H9 (cell line): Measurements from ENCODE around the gene PDE4C. TPM values are rescaled to one million over a fixed set of nuclear protein-coding genes. Genes with fewer than 3 reads are reported as not detected.

Experiments
- DNase-seq: peaks from one replicate; pipeline ENCODE4 v3.0.0-alpha.2; 2017
- H2AFZ ChIP-seq: one replicate; pipeline ENCODE4 v1.6.1; 2013; ENCODE audit warnings: mild to moderate bottlenecking, low read length, control low read depth, moderate library complexity
- H2AK5ac ChIP-seq: 2 replicates; pipeline ENCODE4 v1.6.1; 2013; ENCODE audit warnings: low read length, control low read depth, mixed read lengths; ENCODE audit not compliant: insufficient read length
- H2BK120ac ChIP-seq: one replicate; pipeline ENCODE4 v1.6.1; 2013; ENCODE audit warnings: low read depth, mild to moderate bottlenecking, low read length, control low read depth, inconsistent platforms; ENCODE audit not compliant: poor library complexity, severe bottlenecking
- H2BK12ac ChIP-seq: 2 replicates; pipeline ENCODE4 v1.6.1; 2013; ENCODE audit warnings: low read length, control low read depth, mixed read lengths, low read depth; ENCODE audit not compliant: insufficient read length
- H2BK15ac ChIP-seq: 2 replicates; pipeline ENCODE4 v1.6.1; 2013; ENCODE audit warnings: low read depth, low read length, control low read depth
- H2BK20ac ChIP-seq: one replicate; pipeline ENCODE4 v1.6.1; 2013; ENCODE audit warnings: low read depth, mild to moderate bottlenecking, low read length, control low read depth, inconsistent platforms; ENCODE audit not compliant: poor library complexity, severe bottlenecking
- H2BK5ac ChIP-seq: 2 replicates; pipeline ENCODE4 v1.6.1; 2013; ENCODE audit warnings: low read length, control low read depth, mixed read lengths; ENCODE audit not compliant: insufficient read length
- H3K14ac ChIP-seq: 2 replicates; pipeline ENCODE4 v1.6.1; 2013; ENCODE audit warnings: low read length, control low read depth; ENCODE audit not compliant: insufficient read depth
- H3K18ac ChIP-seq: 2 replicates; pipeline ENCODE4 v1.6.1; 2013; ENCODE audit warnings: low read depth, mild to moderate bottlenecking, mixed read lengths, low read length, control low read depth; ENCODE audit not compliant: insufficient read length
- H3K23ac ChIP-seq: 2 replicates; pipeline ENCODE4 v1.6.1; 2013; ENCODE audit warnings: low read length, control low read depth, mixed read lengths, low read depth; ENCODE audit not compliant: insufficient read length
- H3K23me2 ChIP-seq: 2 replicates; pipeline ENCODE4 v1.6.1; 2013; ENCODE audit warnings: low read depth, mild to moderate bottlenecking, mixed read lengths, low read length, control low read depth; ENCODE audit not compliant: insufficient read length, poor library complexity, severe bottlenecking
- H3K27ac ChIP-seq: 2 replicates; pipeline ENCODE4 v1.5.1; 2013; ENCODE audit warnings: low read length, control low read depth, mixed read lengths, low read depth; ENCODE audit not compliant: insufficient read length
- H3K27me3 ChIP-seq: 2 replicates; pipeline ENCODE4 v1.6.1; 2013; ENCODE audit warnings: low read length, control low read depth, inconsistent platforms; ENCODE audit not compliant: insufficient read depth
- H3K4ac ChIP-seq: 2 replicates; pipeline ENCODE4 v1.6.1; 2013; ENCODE audit warnings: low read depth, mild to moderate bottlenecking, control low read depth, inconsistent platforms, low read length, moderate library complexity
- H3K4me1 ChIP-seq: 2 replicates; pipeline ENCODE4 v1.6.1; 2013; ENCODE audit warnings: low read length, control low read depth, inconsistent platforms; ENCODE audit not compliant: insufficient read depth
- H3K4me2 ChIP-seq: 2 replicates; pipeline ENCODE4 v1.6.1; 2013; ENCODE audit warnings: low read length, control low read depth, mixed read lengths; ENCODE audit not compliant: insufficient read length, insufficient read depth
- H3K56ac ChIP-seq: 2 replicates; pipeline ENCODE4 v1.6.1; 2013; ENCODE audit warnings: low read depth, mild to moderate bottlenecking, mixed read lengths, low read length, control low read depth; ENCODE audit not compliant: insufficient read length
- H3K79me1 ChIP-seq: 2 replicates; pipeline ENCODE4 v1.6.1; 2013; ENCODE audit warnings: low read depth, mild to moderate bottlenecking, moderate library complexity, low read length, control low read depth, inconsistent platforms; ENCODE audit not compliant: insufficient read depth, poor library complexity, severe bottlenecking
- H3K79me2 ChIP-seq: 2 replicates; pipeline ENCODE4 v1.6.1; 2013; ENCODE audit warnings: low read length, control low read depth, inconsistent platforms; ENCODE audit not compliant: insufficient read depth
- H3K9ac ChIP-seq: 2 replicates; pipeline ENCODE4 v1.6.1; 2013; ENCODE audit warnings: low read length, control low read depth, mixed read lengths; ENCODE audit not compliant: insufficient read length; ENCODE audit errors: extremely low read depth
- H3K9me3 ChIP-seq: one replicate; pipeline ENCODE4 v1.6.1; 2013; ENCODE audit warnings: low read depth, low read length, inconsistent platforms; ENCODE audit not compliant: control insufficient read depth
- H3T11ph ChIP-seq: one replicate; pipeline ENCODE4 v1.6.1; 2013; ENCODE audit warnings: mild to moderate bottlenecking, low read length, control low read depth, inconsistent platforms
- H4K20me1 ChIP-seq: one replicate; pipeline ENCODE4 v1.6.1; 2013; ENCODE audit not compliant: control insufficient read depth, insufficient read length, insufficient read depth
- H4K5ac ChIP-seq: 2 replicates; pipeline ENCODE4 v1.6.1; 2013; ENCODE audit warnings: low read depth, mild to moderate bottlenecking, mixed read lengths, low read length, control low read depth; ENCODE audit not compliant: insufficient read length
- H4K8ac ChIP-seq: replicated peaks from 2 replicates; pipeline ENCODE4 v1.6.1; 2013; ENCODE audit warnings: low read length, control low read depth, mixed read lengths, low read depth; ENCODE audit not compliant: insufficient read length
- H4K91ac ChIP-seq: 2 replicates; pipeline ENCODE4 v1.6.1; 2013; ENCODE audit warnings: low read depth, mild to moderate bottlenecking, moderate library complexity, mixed read lengths, low read length, control low read depth; ENCODE audit not compliant: insufficient read length
- H3K27ac Mint-ChIP-seq, 3 experiments: 2 replicates in 2 of 3; 3 replicates in 1 of 3; pipeline ENCODE4 v1.8.0; 2020 to 2021; ENCODE audit warnings: mixed read lengths in 3 of 3, mild to moderate bottlenecking in 1 of 3, moderate library complexity in 1 of 3
- H3K27me3 Mint-ChIP-seq: 2 replicates; pipeline ENCODE4 v1.8.0; 2021; ENCODE audit warnings: low read depth, mild to moderate bottlenecking, moderate library complexity, mixed read lengths
- H3K36me3 Mint-ChIP-seq, 3 experiments: 2 replicates in 2 of 3; 3 replicates in 1 of 3; pipeline ENCODE4 v1.8.0; 2020 to 2021; ENCODE audit warnings: low read depth in 3 of 3, mixed read lengths in 3 of 3; ENCODE audit not compliant: insufficient read depth in 1 of 3
- H3K4me1 Mint-ChIP-seq, 2 experiments: 2 replicates each; pipeline ENCODE4 v1.8.0; 2020; ENCODE audit warnings: mixed read lengths in 2 of 2
- H3K4me3 Mint-ChIP-seq, 2 experiments: 2 replicates in 1 of 2; 3 replicates in 1 of 2; pipeline ENCODE4 v1.8.0; 2020 to 2021; ENCODE audit warnings: mild to moderate bottlenecking in 2 of 2, mixed read lengths in 2 of 2, moderate library complexity in 1 of 2
- H3K9me3 Mint-ChIP-seq, 2 experiments: 2 replicates in 1 of 2; 3 replicates in 1 of 2; pipeline ENCODE4 v1.8.0; 2020; ENCODE audit warnings: mild to moderate bottlenecking in 2 of 2, mixed read lengths in 2 of 2, moderate library complexity in 1 of 2
- CTCF ChIP-seq: fragments of 200-600 bp; sonication (generic); conservative IDR thresholded peaks from 3 replicates; pipeline ENCODE4 v1.8.0; 2021; ENCODE audit warnings: antibody characterized with exemption, mild to moderate bottlenecking
- WGBS: extraction: QIAGEN DNeasy Blood & Tissue Kit; methylation state at CpG from one replicate; pipeline ENCODE4 v1.1.7; 2013; ENCODE audit warnings: missing lambda C conversion rate, low lambda C conversion rate, mixed read lengths; ENCODE audit not compliant: insufficient read length; ENCODE audit errors: extremely low coverage; 5-methylcytosine and 5-hydroxymethylcytosine counted together
- total RNA-seq: library from RNA; stranded (reverse); gene quantifications from 2 replicates; pipeline ENCODE4 v1.2.1, GENCODE V29; 2021

PDE4C gene
- total RNA-seq, 1 experiment from 2014 or later, result 1.8 TPM

- Mint-ChIP-seq H3K36me3 (no peaks in the 10 kb centered on the region), H3K27me3 (peaks cover 17% of the 10 kb centered on the region), H3K9me3 (no peaks in the 10 kb centered on the region), H3K27ac (peak overlapping the region in 1 of 3 experiments; percentile 44; a peak in 1 of 7 replicates), H3K4me1 (peaks cover 20 to 27% of the 10 kb centered on the region in 2 experiments), H3K4me3 (no peak overlapping the region)
- Histone ChIP-seq H3K79me2 (no peaks in the 10 kb centered on the region), H3K27ac (no peak overlapping the region), H2BK15ac (no peak overlapping the region), H3K27me3 (no peaks in the 10 kb centered on the region), H4K20me1 (peaks cover 3% of the 10 kb centered on the region), H2BK5ac (no peak overlapping the region), H2AK5ac (no peak overlapping the region), H3K4ac (no peak overlapping the region), H3T11ph (no peak overlapping the region), H3K4me1 (no peaks in the 10 kb centered on the region), H3K18ac (no peak overlapping the region), H2BK12ac (no peak overlapping the region), H4K5ac (no peak overlapping the region), H4K91ac (no peak overlapping the region), H3K79me1 (no peaks in the 10 kb centered on the region), H3K56ac (no peak overlapping the region), H3K9ac (no peak overlapping the region), H3K4me2 (no peak overlapping the region), H2BK20ac (no peak overlapping the region), H3K14ac (no peak overlapping the region), H4K8ac (no peak overlapping the region), H2AFZ (no peak overlapping the region), H3K23ac (no peak overlapping the region), H3K23me2 (peaks cover 4% of the 10 kb centered on the region), H2BK120ac (no peak overlapping the region), H3K9me3 (no peaks in the 10 kb centered on the region)
- no peak for TF ChIP-seq CTCF
- no peak for DNase-seq
- WGBS, result no CpG with 5 or more reads among the region's 4 CpGs
Observed at GRCh38 chr19:18253130-18253529, 26.9 kb upstream of the PDE4C start.
